NB4 (cell line): ENCODE data around the gene MYB.
A peak's percentile ranks its signal among the peaks of the same experiment; 100 is the strongest.

Experiments
- MYC ChIP-seq: IDR thresholded peaks from 2 replicates; pipeline ENCODE4 v1.6.1; 2011; ENCODE audit warnings: low read depth, low read length
- POLR2A ChIP-seq: IDR thresholded peaks from 2 replicates; pipeline ENCODE4 v1.6.1; 2011; ENCODE audit warnings: mild to moderate bottlenecking; ENCODE audit not compliant: insufficient read length; ENCODE audit errors: extremely low read depth
- TF ChIP-seq, protein P1 (sequence below): IDR thresholded peaks from one replicate; pipeline ENCODE4 v1.5.1; 2012; ENCODE audit warnings: low read depth, low read length
- TF ChIP-seq, protein P2 (sequence below): IDR thresholded peaks from 2 replicates; pipeline ENCODE4 v1.6.1; 2011; ENCODE audit warnings: low read depth, low read length

GRCh38 chr6:135219346-135219745 is 38.2 kb downstream of the MYB start:
- TF ChIP-seq, protein P1, sequence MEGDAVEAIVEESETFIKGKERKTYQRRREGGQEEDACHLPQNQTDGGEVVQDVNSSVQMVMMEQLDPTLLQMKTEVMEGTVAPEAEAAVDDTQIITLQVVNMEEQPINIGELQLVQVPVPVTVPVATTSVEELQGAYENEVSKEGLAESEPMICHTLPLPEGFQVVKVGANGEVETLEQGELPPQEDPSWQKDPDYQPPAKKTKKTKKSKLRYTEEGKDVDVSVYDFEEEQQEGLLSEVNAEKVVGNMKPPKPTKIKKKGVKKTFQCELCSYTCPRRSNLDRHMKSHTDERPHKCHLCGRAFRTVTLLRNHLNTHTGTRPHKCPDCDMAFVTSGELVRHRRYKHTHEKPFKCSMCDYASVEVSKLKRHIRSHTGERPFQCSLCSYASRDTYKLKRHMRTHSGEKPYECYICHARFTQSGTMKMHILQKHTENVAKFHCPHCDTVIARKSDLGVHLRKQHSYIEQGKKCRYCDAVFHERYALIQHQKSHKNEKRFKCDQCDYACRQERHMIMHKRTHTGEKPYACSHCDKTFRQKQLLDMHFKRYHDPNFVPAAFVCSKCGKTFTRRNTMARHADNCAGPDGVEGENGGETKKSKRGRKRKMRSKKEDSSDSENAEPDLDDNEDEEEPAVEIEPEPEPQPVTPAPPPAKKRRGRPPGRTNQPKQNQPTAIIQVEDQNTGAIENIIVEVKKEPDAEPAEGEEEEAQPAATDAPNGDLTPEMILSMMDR, result no peak
- TF ChIP-seq POLR2A, result peak; percentile 22
- TF ChIP-seq, protein P2, sequence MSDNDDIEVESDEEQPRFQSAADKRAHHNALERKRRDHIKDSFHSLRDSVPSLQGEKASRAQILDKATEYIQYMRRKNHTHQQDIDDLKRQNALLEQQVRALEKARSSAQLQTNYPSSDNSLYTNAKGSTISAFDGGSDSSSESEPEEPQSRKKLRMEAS, result no peak
- no peak for TF ChIP-seq MYC
